Measurements from ENCODE around the gene DCDC2C. TPM values are rescaled to one million over a fixed set of nuclear protein-coding genes. Genes with fewer than 3 reads are reported as not detected.

DCDC2C gene
- total RNA-seq, 1 experiment from 2014 or later, result not detected

DNA sequence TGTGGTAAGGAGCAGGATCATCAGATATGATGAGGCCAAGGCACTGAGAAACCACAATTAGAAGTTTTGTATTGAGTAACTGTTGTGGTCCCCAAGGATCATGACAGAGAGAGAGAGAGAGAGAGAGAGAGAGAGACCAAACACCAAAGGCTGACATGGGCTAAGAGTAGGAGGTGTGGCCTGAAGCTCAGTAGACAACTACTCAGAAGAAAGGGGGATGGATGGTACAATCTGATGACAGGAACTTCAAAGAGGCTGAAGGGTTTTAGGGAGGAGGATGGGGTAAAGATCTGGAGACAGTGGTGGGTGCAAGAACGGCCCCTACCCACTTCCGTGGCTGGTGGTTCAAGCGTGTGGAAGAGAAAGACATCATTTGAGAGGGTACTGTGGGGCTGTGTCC lies 135.0 kb downstream of the DCDC2C start:
- peaks cover 28% of the 10 kb centered on the region for H3K27me3 Mint-ChIP-seq (ENCODE audit: low read depth)
- DNase-seq (ENCODE audit: low spot score) (no peak), ATAC-seq (no peak)
- ChIA-PET POLR2A (no interaction called here), CTCF (no interaction called here)
- peaks cover 81% of the 10 kb centered on the region for H3K36me3 Mint-ChIP-seq
- H3K4me1 Mint-ChIP-seq, result no peaks in the 10 kb centered on the region
- H3K27ac Mint-ChIP-seq, result no peak overlapping the region
- H3K9me3 Mint-ChIP-seq, result peaks cover 89% of the 10 kb centered on the region
- no peak overlapping the region for H3K4me3 Mint-ChIP-seq
- TF ChIP-seq FOXJ3 (CRISPR knock-in tag; IDR thresholded peaks at IDR 0.05; ENCODE audit: borderline replicate concordance) (no peak), TP53 (CRISPR knock-in tag; IDR thresholded peaks at IDR 0.05) (no peak), ETV6 (CRISPR knock-in tag; IDR thresholded peaks at IDR 0.05) (no peak), ZNF423 (CRISPR knock-in tag; IDR thresholded peaks at IDR 0.05) (no peak), FOXP1 (CRISPR knock-in tag; IDR thresholded peaks at IDR 0.05; ENCODE audit: borderline replicate concordance) (no peak), CREB1 (CRISPR knock-in tag; IDR thresholded peaks at IDR 0.05) (no peak), SP1 (CRISPR knock-in tag; conservative IDR thresholded peaks at IDR 0.05) (no peak), NFE2L1 (CRISPR knock-in tag; IDR thresholded peaks at IDR 0.05) (no peak), SMAD3 (CRISPR knock-in tag; IDR thresholded peaks at IDR 0.05; ENCODE audit: borderline replicate concordance) (no peak), PRRX2 (CRISPR knock-in tag; IDR thresholded peaks at IDR 0.05) (no peak), TEAD4 (CRISPR knock-in tag; IDR thresholded peaks at IDR 0.05) (no peak), GTF2I (CRISPR knock-in tag; conservative IDR thresholded peaks at IDR 0.05) (no peak), ZNF232 (CRISPR knock-in tag; IDR thresholded peaks at IDR 0.05) (no peak)
- TF ChIP-seq, protein P1, sequence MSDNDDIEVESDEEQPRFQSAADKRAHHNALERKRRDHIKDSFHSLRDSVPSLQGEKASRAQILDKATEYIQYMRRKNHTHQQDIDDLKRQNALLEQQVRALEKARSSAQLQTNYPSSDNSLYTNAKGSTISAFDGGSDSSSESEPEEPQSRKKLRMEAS (CRISPR knock-in tag; IDR thresholded peaks at IDR 0.05), result no peak
- TF ChIP-seq, protein P2, sequence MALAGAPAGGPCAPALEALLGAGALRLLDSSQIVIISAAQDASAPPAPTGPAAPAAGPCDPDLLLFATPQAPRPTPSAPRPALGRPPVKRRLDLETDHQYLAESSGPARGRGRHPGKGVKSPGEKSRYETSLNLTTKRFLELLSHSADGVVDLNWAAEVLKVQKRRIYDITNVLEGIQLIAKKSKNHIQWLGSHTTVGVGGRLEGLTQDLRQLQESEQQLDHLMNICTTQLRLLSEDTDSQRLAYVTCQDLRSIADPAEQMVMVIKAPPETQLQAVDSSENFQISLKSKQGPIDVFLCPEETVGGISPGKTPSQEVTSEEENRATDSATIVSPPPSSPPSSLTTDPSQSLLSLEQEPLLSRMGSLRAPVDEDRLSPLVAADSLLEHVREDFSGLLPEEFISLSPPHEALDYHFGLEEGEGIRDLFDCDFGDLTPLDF (CRISPR knock-in tag; IDR thresholded peaks at IDR 0.05), result no peak

- CTCF ChIA-PET, result no interaction called here
- Mint-ChIP-seq H3K4me3 (no peak overlapping the region), H3K4me1 (no peaks in the 10 kb centered on the region), H3K9me3 (peaks cover 89% of the 10 kb centered on the region), H3K27me3 (ENCODE audit: low read depth) (peaks cover 30% of the 10 kb centered on the region), H3K36me3 (peaks cover 84% of the 10 kb centered on the region), H3K27ac (no peak overlapping the region)
- POLR2A ChIA-PET, result no interaction called here
- TF ChIP-seq RORB (CRISPR knock-in tag; IDR thresholded peaks at IDR 0.05) (no peak), GTF2I (CRISPR knock-in tag; conservative IDR thresholded peaks at IDR 0.05) (no peak), USF1 (CRISPR knock-in tag; IDR thresholded peaks at IDR 0.05) (no peak), NR2C2 (CRISPR knock-in tag; IDR thresholded peaks at IDR 0.05) (no peak), JUN (CRISPR knock-in tag; IDR thresholded peaks at IDR 0.05) (no peak), SMAD3 (CRISPR knock-in tag; IDR thresholded peaks at IDR 0.05; ENCODE audit: borderline replicate concordance) (no peak), OVOL2 (CRISPR knock-in tag; IDR thresholded peaks at IDR 0.05; ENCODE audit: borderline replicate concordance) (no peak), ZNF532 (CRISPR knock-in tag; IDR thresholded peaks at IDR 0.05; ENCODE audit: borderline replicate concordance) (no peak), ZNF425 (CRISPR knock-in tag; conservative IDR thresholded peaks at IDR 0.05) (no peak), SOX15 (CRISPR knock-in tag; IDR thresholded peaks at IDR 0.05) (no peak), ZNF317 (CRISPR knock-in tag; IDR thresholded peaks at IDR 0.05; ENCODE audit: borderline replicate concordance, low read depth) (no peak), ZNF396 (CRISPR knock-in tag; IDR thresholded peaks at IDR 0.05; ENCODE audit: borderline replicate concordance) (no peak)
- DNase-seq (ENCODE audit: low spot score) (no peak), ATAC-seq (no peak)
Observed at GRCh38 chr2:3839476-3839875, 136.1 kb downstream of the DCDC2C start.

Data from WTC11 (cell line).